ENCODE results near the gene ZNF511.

DNA sequence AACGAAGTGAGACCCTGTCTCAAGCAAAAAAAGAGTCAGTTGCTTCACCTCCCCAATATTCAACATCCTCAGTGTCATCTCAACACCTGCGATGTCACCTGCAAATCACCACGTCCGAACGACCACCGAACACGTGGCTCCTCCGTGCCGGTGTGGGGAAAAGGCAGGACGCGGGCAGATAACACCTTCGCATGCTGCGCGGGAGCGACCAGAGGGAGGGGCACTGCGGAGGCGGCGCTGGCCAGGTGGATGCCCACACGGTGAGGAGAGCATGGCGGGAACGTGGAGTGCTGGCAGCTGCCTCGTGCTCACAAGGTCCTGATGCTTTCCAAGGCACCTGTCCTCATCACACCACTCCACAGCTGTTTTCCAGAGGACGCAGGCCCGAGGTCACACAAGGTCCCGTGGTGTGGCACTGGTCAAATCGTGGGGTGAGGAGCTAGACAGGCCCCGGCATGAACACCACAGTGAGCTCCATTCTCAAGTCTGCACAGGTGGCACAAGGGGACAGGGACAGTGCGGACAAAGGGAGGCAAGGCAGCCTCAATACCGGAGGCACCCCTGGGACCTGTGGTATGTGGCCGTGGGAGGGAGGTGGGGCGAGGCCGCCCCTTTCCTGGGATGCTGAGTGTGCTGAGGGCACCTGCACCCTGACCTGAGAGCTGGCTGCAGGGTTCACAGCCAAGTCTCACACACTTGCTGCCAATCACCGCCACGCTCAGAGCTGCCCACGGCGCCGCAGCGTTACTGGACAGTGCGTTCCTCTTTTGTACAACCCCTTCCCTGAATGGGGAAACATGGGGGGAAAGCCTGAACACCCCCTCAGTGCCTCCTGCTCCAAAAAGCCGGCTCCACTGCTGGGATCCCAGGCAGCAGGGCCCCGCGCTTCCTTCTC, 13.0 kb upstream of the ZNF511 start:
- TF ChIP-seq, protein P1, sequence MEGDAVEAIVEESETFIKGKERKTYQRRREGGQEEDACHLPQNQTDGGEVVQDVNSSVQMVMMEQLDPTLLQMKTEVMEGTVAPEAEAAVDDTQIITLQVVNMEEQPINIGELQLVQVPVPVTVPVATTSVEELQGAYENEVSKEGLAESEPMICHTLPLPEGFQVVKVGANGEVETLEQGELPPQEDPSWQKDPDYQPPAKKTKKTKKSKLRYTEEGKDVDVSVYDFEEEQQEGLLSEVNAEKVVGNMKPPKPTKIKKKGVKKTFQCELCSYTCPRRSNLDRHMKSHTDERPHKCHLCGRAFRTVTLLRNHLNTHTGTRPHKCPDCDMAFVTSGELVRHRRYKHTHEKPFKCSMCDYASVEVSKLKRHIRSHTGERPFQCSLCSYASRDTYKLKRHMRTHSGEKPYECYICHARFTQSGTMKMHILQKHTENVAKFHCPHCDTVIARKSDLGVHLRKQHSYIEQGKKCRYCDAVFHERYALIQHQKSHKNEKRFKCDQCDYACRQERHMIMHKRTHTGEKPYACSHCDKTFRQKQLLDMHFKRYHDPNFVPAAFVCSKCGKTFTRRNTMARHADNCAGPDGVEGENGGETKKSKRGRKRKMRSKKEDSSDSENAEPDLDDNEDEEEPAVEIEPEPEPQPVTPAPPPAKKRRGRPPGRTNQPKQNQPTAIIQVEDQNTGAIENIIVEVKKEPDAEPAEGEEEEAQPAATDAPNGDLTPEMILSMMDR (IDR thresholded peaks at IDR 0.05; ENCODE audit: insufficient read depth, low read length, poor library complexity, severe bottlenecking) = no peak
- TF ChIP-seq EZH2phosphoT487 (conservative IDR thresholded peaks at IDR 0.05; ENCODE audit: low read length) = no peak

Data from SU-DHL-6 (cell line).